Endodermal cell (in vitro differentiated cells): ENCODE measurements around the gene KCNH8. TPM values are rescaled to one million over a fixed set of nuclear protein-coding genes. Genes with fewer than 3 reads are reported as not detected.

ENCODE experiments used
- DNase-seq: peaks from one replicate; pipeline ENCODE4 v3.0.0-alpha.2; 2017
- H3K27ac ChIP-seq: 2 replicates; pipeline ENCODE4 v1.5.1; 2013; ENCODE audit warnings: mild to moderate bottlenecking, low read depth, low read length, moderate library complexity
- H3K27me3 ChIP-seq: 2 replicates; pipeline ENCODE4 v1.6.1; 2013; ENCODE audit warnings: mild to moderate bottlenecking, low read length, moderate library complexity; ENCODE audit not compliant: insufficient read depth, control insufficient read depth, poor library complexity, severe bottlenecking
- H3K36me3 ChIP-seq: 2 replicates; pipeline ENCODE4 v1.7.0; 2013; ENCODE audit warnings: mild to moderate bottlenecking, low read length, moderate library complexity; ENCODE audit not compliant: control insufficient read depth, insufficient read depth
- H3K4me1 ChIP-seq: one replicate; pipeline ENCODE4 v1.7.0; 2013; ENCODE audit warnings: low read length; ENCODE audit not compliant: control insufficient read depth, insufficient read depth
- H3K4me3 ChIP-seq: 2 replicates; pipeline ENCODE4 v1.5.1; 2013; ENCODE audit warnings: mild to moderate bottlenecking, low read length, moderate library complexity
- H3K9ac ChIP-seq: 2 replicates; pipeline ENCODE4 v1.6.1; 2013; ENCODE audit warnings: mild to moderate bottlenecking, low read length, moderate library complexity; ENCODE audit not compliant: poor library complexity, severe bottlenecking; ENCODE audit errors: extremely low read depth
- H3K9me3 ChIP-seq: 2 replicates; pipeline ENCODE4 v1.6.1; 2013; ENCODE audit warnings: mild to moderate bottlenecking, low read length, moderate library complexity; ENCODE audit not compliant: control insufficient read depth
- H3K27ac Mint-ChIP-seq: 2 replicates; pipeline ENCODE4 v1.8.0; 2020; ENCODE audit warnings: mixed read lengths
- H3K27me3 Mint-ChIP-seq: 2 replicates; pipeline ENCODE4 v1.8.0; 2021; ENCODE audit warnings: mild to moderate bottlenecking, mixed read lengths; ENCODE audit not compliant: insufficient read depth
- H3K36me3 Mint-ChIP-seq: 2 replicates; pipeline ENCODE4 v1.8.0; 2020; ENCODE audit warnings: low read depth, mixed read lengths
- H3K4me1 Mint-ChIP-seq: 2 replicates; pipeline ENCODE4 v1.8.0; 2020; ENCODE audit warnings: mixed read lengths
- H3K4me3 Mint-ChIP-seq: 2 replicates; pipeline ENCODE4 v1.8.0; 2020; ENCODE audit warnings: mild to moderate bottlenecking, moderate library complexity, mixed read lengths
- H3K9me3 Mint-ChIP-seq: 2 replicates; pipeline ENCODE4 v1.8.0; 2020; ENCODE audit warnings: mild to moderate bottlenecking, mixed read lengths
- CTCF ChIP-seq: fragments of 200-600 bp; sonication (generic); conservative IDR thresholded peaks from 2 replicates; pipeline ENCODE4 v1.5.0; 2021; ENCODE audit warnings: antibody characterized with exemption, mild to moderate bottlenecking
- WGBS, 2 experiments: methylation state at CpG; one replicate each; pipeline versions ENCODE4 v1.1.5 to v1.1.7; 2013; ENCODE audit warnings: missing lambda C conversion rate in 2 of 2, mixed read lengths in 1 of 2; ENCODE audit not compliant: insufficient coverage in 1 of 2, insufficient read length in 1 of 2; 5-methylcytosine and 5-hydroxymethylcytosine counted together
- total RNA-seq, 2 donors: library from RNA; stranded (reverse); fragmentation: NEBNext Ultra II Directional in 1 of 2; extraction: Animal tissue kit (Norgen Biotek cat#: 25700) in 1 of 2; gene quantifications; 2 replicates in 1 of 2; 3 replicates in 1 of 2; pipeline ENCODE4 v1.2.1, GENCODE V29; 2021

KCNH8 gene
- total RNA-seq, 2 donors from 2014 or later, result 12.0 to 15.0 TPM

GRCh38 chr3:19263606-19264005, 115.3 kb downstream of the KCNH8 start:
- no peak for TF ChIP-seq CTCF
- peaks cover 6% of the 10 kb centered on the region for H3K36me3 Mint-ChIP-seq

GRCh38 chr3:19264424-19264823, 116.1 kb downstream of the KCNH8 start:
- Histone ChIP-seq H3K9ac (no peak overlapping the region), H3K9me3 (no peaks in the 10 kb centered on the region), H3K4me1 (no peaks in the 10 kb centered on the region), H3K27ac (no peak overlapping the region), H3K36me3 (peaks cover 19% of the 10 kb centered on the region), H3K27me3 (no peaks in the 10 kb centered on the region), H3K4me3 (no peak overlapping the region)
- no peak overlapping the region for H3K27ac Mint-ChIP-seq
- peaks cover 6% of the 10 kb centered on the region for H3K36me3 Mint-ChIP-seq
- H3K4me3 Mint-ChIP-seq, result no peak overlapping the region
- WGBS, 2 experiments, result 89 to 94% methylated on average over 6 of the region's 6 CpGs
- no peaks in the 10 kb centered on the region for H3K9me3 Mint-ChIP-seq
- no peaks in the 10 kb centered on the region for H3K27me3 Mint-ChIP-seq
- DNase-seq, result no peak
- no peak for TF ChIP-seq CTCF
- peaks cover 6% of the 10 kb centered on the region for H3K4me1 Mint-ChIP-seq

More at GRCh38 chr3:19263606-19264005, 115.3 kb downstream of the KCNH8 start:
- Histone ChIP-seq H3K9me3 (no peaks in the 10 kb centered on the region), H3K36me3 (peaks cover 17% of the 10 kb centered on the region), H3K4me3 (no peak overlapping the region), H3K27ac (no peak overlapping the region), H3K27me3 (no peaks in the 10 kb centered on the region), H3K9ac (no peak overlapping the region), H3K4me1 (no peaks in the 10 kb centered on the region)
- no peak overlapping the region for H3K4me3 Mint-ChIP-seq
- H3K27me3 Mint-ChIP-seq, result no peaks in the 10 kb centered on the region
- no peak for DNase-seq
- no peaks in the 10 kb centered on the region for H3K9me3 Mint-ChIP-seq
- 92 to 96% methylated on average over 2 to 3 of the region's 3 CpGs for WGBS, 2 experiments
- H3K27ac Mint-ChIP-seq, result no peak overlapping the region
- H3K4me1 Mint-ChIP-seq, result peaks cover 6% of the 10 kb centered on the region

GRCh38 chr3:19267040-19267439, 118.7 kb downstream of the KCNH8 start:
- H3K27ac Mint-ChIP-seq, result peak overlapping the region; percentile 54
- DNase-seq, result peak; percentile 69
- no peaks in the 10 kb centered on the region for H3K27me3 Mint-ChIP-seq
- H3K4me3 Mint-ChIP-seq, result no peak overlapping the region
- TF ChIP-seq CTCF, result no peak
- no peaks in the 10 kb centered on the region for H3K9me3 Mint-ChIP-seq
- peaks cover 6% of the 10 kb centered on the region for H3K4me1 Mint-ChIP-seq
- Histone ChIP-seq H3K36me3 (peaks cover 29% of the 10 kb centered on the region), H3K27ac (no peak overlapping the region), H3K9me3 (no peaks in the 10 kb centered on the region), H3K4me3 (no peak overlapping the region), H3K9ac (no peak overlapping the region), H3K4me1 (no peaks in the 10 kb centered on the region), H3K27me3 (no peaks in the 10 kb centered on the region)
- WGBS, 2 experiments, result 51 to 58% methylated on average over 4 of the region's 4 CpGs
- no peaks in the 10 kb centered on the region for H3K36me3 Mint-ChIP-seq
